ENCODE results near the gene ZFAND6.
"Not testable (repeated sequence)": the region's sequence is repeated elsewhere in the genome, so short reads cannot be mapped to it uniquely, and the experiment has no call there.

Gene ZFAND6

GRCh38 chr15:80034629-80035028 lies 24.8 kb upstream of the ZFAND6 start:
- TF ChIP-seq CTCF (IDR thresholded peaks at IDR 0.05; ENCODE audit: control insufficient read depth, extremely low read depth, insufficient read depth), result no peak
- H3K4me3 ChIP-seq (ENCODE audit: low read depth, low read length), result no peak overlapping the region
- no peak for DNase-seq (ENCODE audit: low read depth)

- H3K4me3 ChIP-seq (ENCODE audit: low read depth, low read length), result no peak overlapping the region
- no peak for DNase-seq (ENCODE audit: low read depth)
- TF ChIP-seq CTCF (IDR thresholded peaks at IDR 0.05; ENCODE audit: control insufficient read depth, extremely low read depth, insufficient read depth), result no peak
Observed at GRCh38 chr15:80036071-80036470, 23.4 kb upstream of the ZFAND6 start.

GRCh38 chr15:80041494-80042253 lies 17.8 kb upstream of the ZFAND6 start:
- H3K4me3 ChIP-seq (ENCODE audit: low read depth, low read length), result no peak overlapping the region
- no peak for TF ChIP-seq CTCF (IDR thresholded peaks at IDR 0.05; ENCODE audit: control insufficient read depth, extremely low read depth, insufficient read depth)
- DNase-seq (ENCODE audit: low read depth), result no peak

GRCh38 chr15:80042568-80042967 lies 16.9 kb upstream of the ZFAND6 start:
- no peak overlapping the region for H3K4me3 ChIP-seq (ENCODE audit: low read depth, low read length)
- no peak for TF ChIP-seq CTCF (IDR thresholded peaks at IDR 0.05; ENCODE audit: control insufficient read depth, extremely low read depth, insufficient read depth)
- no peak for DNase-seq (ENCODE audit: low read depth)

- not testable (repeated sequence) for H3K4me3 ChIP-seq (ENCODE audit: low read depth, low read length); DNase-seq (ENCODE audit: low read depth)
Observed at GRCh38 chr15:80045219-80045618, 14.3 kb upstream of the ZFAND6 start.

GRCh38 chr15:80049046-80049445 lies 10.4 kb upstream of the ZFAND6 start:
- no peak for DNase-seq (ENCODE audit: low read depth)
- TF ChIP-seq CTCF (IDR thresholded peaks at IDR 0.05; ENCODE audit: control insufficient read depth, extremely low read depth, insufficient read depth), result no peak
- H3K4me3 ChIP-seq (ENCODE audit: low read depth, low read length), result no peak overlapping the region

GRCh38 chr15:80052597-80053304 lies 6.7 kb upstream of the ZFAND6 start:
- no peak overlapping the region for H3K4me3 ChIP-seq (ENCODE audit: low read depth, low read length)
- no peak for TF ChIP-seq CTCF (IDR thresholded peaks at IDR 0.05; ENCODE audit: control insufficient read depth, extremely low read depth, insufficient read depth)
- no peak for DNase-seq (ENCODE audit: low read depth)
